ENCODE measurements around the gene CERS1. TPM values are rescaled to one million over a fixed set of nuclear protein-coding genes. Genes with fewer than 3 reads are reported as not detected.
"Not testable (repeated sequence)": the region's sequence is repeated elsewhere in the genome, so short reads cannot be mapped to it uniquely, and the experiment has no call there.

The CERS1 gene
- total RNA-seq, 1 donor from 2014 or later, result not detected

DNA sequence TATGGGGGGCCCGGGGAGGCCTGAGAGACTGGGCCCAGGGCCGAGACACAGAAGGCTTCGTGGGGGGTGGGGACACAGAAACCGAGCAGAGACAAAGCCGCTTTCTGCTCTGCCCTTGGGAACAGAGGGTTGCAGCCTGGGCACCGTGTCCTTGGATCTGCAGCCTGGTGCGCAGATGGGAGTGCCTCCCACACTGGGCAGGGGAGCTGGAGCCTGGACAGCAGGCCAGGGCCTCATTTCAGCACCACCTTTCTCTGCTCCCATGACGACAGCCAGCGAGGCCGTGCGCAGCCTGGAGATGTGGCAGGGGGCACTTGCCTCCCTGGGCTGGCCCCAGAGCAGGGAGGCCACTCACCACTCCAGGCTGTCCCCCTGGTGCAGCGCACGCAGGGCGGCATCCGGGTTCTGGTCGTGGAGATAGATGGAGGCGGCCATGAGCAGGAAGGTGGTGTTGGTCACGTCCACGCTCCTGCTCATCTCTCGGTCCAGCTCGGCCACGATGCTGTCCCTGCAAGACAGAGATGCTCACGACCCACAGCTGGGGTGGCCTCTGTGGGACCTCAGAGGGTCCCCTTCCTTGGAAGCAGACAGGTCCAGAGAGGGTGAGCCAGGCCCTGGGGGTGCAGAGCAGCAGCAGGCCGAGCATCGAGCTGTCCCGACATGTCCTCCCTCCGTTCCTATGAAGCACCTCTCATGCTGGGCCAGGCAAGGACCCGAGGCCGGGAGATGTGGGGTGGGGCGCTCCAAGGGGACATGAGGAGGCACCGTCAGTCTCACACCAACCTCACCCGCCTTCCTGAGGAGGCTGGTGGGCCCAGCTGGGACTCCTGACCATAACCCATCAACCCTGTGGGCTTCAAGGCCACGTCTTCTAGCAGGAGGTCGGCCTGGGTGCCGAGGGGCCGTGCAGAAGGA lies 10.9 kb upstream of the CERS1 start:
- Histone ChIP-seq H3K36me3 (peaks cover 49 to 57% of the 10 kb centered on the region in 2 donors), H3K27me3 (no peaks in the 10 kb centered on the region), H3K27ac (no peak overlapping the region), H3K9me3 (no peaks in the 10 kb centered on the region), H3K4me1 (no peaks in the 10 kb centered on the region), H3K4me3 (no peak overlapping the region)
- intact Hi-C loops (cut with DNase I), result no loop called here
- TF ChIP-seq CTCF (IDR thresholded peaks at IDR 0.05), result no peak
- no peak for DNase-seq (ENCODE audit: low spot score in 2 of 2)

DNA sequence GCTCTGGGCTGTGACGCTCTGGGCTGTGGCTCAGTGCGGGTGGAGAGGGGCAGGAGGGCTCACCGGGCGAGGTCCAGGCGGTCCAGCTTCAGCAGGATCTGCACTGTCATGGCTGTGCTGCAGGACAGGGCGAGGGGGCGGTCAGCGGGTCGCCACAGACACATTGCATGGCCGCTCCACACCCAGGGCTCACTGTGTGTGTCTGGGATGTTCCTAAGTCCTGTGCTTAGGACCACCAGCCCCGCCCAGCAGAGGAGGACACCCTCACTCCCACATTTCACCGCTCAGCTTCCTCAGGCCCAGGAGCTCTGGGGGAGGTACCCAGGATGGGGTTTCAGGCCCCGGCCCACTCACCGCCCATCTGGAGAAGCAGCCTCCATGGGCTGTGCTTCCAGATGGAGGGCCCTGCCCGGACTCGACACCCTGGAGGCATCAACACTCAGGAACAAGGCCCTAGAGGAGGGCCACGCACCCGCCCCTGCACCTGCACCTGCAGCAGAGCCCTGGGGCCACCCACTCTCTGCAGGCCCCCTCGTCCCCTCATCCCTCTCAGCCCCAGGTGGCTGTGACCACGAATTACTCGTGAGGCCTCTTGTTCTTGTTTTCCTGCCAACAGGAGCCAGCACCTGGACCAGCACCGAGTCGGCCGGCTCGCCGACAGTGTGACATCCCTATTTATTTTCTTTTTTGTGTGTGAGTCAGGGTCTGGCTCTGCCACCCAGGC lies 9.7 kb upstream of the CERS1 start:
- Histone ChIP-seq H3K27me3 (no peaks in the 10 kb centered on the region), H3K9me3 (no peaks in the 10 kb centered on the region), H3K36me3 (peaks cover 49 to 68% of the 10 kb centered on the region in 2 donors), H3K4me1 (no peaks in the 10 kb centered on the region), H3K4me3 (no peak overlapping the region), H3K27ac (no peak overlapping the region)
- no peak for TF ChIP-seq CTCF (IDR thresholded peaks at IDR 0.05)
- intact Hi-C loops (cut with DNase I), result no loop called here
- DNase-seq (ENCODE audit: low spot score in 2 of 2), result no peak

- Histone ChIP-seq H3K36me3 (peaks cover 54 to 74% of the 10 kb centered on the region in 2 donors), H3K4me3 (no peak overlapping the region), H3K4me1 (no peaks in the 10 kb centered on the region), H3K27ac (no peak overlapping the region), H3K9me3 (no peaks in the 10 kb centered on the region), H3K27me3 (no peaks in the 10 kb centered on the region)
- no peak for TF ChIP-seq CTCF (IDR thresholded peaks at IDR 0.05)
- intact Hi-C loops (cut with DNase I), result no loop called here
- no peak for DNase-seq (ENCODE audit: low spot score in 2 of 2)
These were observed 9.1 kb upstream of the CERS1 start for GRCh38 chr19:18905058-18905456.

GRCh38 chr19:18904334-18905057 lies 8.5 kb upstream of the CERS1 start:
- no peaks in the 10 kb centered on the region for H3K4me1 ChIP-seq
- no peak overlapping the region for H3K4me3 ChIP-seq
- peaks cover 59 to 80% of the 10 kb centered on the region in 2 donors for H3K36me3 ChIP-seq
- no peak for DNase-seq (ENCODE audit: low spot score in 2 of 2)
- H3K27me3 ChIP-seq, result no peaks in the 10 kb centered on the region
- H3K9me3 ChIP-seq, result no peaks in the 10 kb centered on the region
- TF ChIP-seq CTCF (IDR thresholded peaks at IDR 0.05), result no peak
- no peak overlapping the region for H3K27ac ChIP-seq
- intact Hi-C loops (cut with DNase I), result no loop called here

DNA sequence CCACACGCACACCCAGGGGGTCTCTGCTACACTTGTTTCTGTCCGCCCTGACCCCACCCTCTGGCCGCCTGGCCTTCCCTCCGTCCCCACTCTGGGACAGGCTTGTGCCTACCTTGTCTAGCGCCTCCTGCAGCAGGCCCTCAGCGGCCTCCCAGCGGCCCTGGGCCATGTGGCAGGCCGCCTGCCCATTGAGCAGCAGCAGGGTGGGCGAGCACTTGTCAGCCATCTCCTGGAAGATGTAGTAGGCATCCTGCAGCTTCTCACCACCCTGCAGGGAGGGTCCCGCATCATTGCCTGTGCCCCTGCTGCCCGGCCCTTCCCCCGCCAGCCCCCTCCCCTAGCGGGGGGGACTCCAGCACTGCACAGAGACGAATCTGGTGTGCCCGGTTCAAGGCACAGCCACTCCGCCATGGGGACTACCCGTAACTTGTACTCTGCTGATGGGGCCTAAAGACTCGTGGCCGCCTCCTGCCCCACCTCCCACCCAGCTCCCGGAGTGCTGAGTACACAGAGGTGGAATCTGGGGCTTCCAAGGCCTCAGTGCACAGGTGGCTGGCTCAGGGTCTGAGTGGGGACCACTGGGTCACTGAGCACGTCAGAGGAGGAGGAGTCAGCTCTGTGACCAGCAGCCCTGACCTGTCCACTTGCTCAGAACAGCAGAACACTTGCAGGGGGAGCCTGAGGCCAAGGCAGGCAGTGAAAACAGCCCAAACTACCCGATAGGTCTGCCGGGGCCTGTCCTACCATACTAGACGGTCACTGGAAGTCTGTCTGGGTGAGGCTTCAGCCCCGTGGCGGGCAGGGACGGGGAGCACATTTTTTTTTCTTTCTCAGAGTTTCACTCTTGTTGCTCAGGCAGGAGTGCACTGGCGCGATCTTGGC lies 7.4 kb upstream of the CERS1 start:
- no peaks in the 10 kb centered on the region for H3K9me3 ChIP-seq
- H3K4me3 ChIP-seq, result no peak overlapping the region
- peaks cover 64 to 85% of the 10 kb centered on the region in 2 donors for H3K36me3 ChIP-seq
- no peaks in the 10 kb centered on the region for H3K27me3 ChIP-seq
- intact Hi-C loops (cut with DNase I), result no loop called here
- no peak for DNase-seq (ENCODE audit: low spot score in 2 of 2)
- H3K27ac ChIP-seq, result no peak overlapping the region
- TF ChIP-seq CTCF (IDR thresholded peaks at IDR 0.05), result no peak
- H3K4me1 ChIP-seq, result no peaks in the 10 kb centered on the region

- H3K4me3 ChIP-seq; intact Hi-C loops (cut with DNase I); H3K27ac ChIP-seq; DNase-seq (ENCODE audit: low spot score in 2 of 2); H3K9me3 ChIP-seq; H3K27me3 ChIP-seq; H3K4me1 ChIP-seq: not testable (repeated sequence)
- peaks cover 61 to 78% of the 10 kb centered on the region in 2 donors for H3K36me3 ChIP-seq
These were observed 6.6 kb upstream of the CERS1 start for GRCh38 chr19:18902519-18902918.

All from ascending aorta (tissue), 2 donors.